Measurements from ENCODE around the gene PCNX4.

PCNX4 gene

GRCh38 chr14:60106339-60106738 is 14.6 kb downstream of the PCNX4 start:
- no peak for DNase-seq

GRCh38 chr14:60107477-60107876 is 15.8 kb downstream of the PCNX4 start:
- no peak for DNase-seq

- no peak for DNase-seq
Observed at GRCh38 chr14:60111732-60112131, 20.0 kb downstream of the PCNX4 start.

GRCh38 chr14:60114881-60115280 is 23.2 kb downstream of the PCNX4 start:
- DNase-seq, result no peak

GRCh38 chr14:60116181-60116580 is 24.5 kb downstream of the PCNX4 start:
- no peak for DNase-seq

- DNase-seq, result no peak
Observed at GRCh38 chr14:60125918-60126317, 34.2 kb downstream of the PCNX4 start.

- DNase-seq, result no peak
Observed at GRCh38 chr14:60133487-60133886, 41.8 kb downstream of the PCNX4 start.

GRCh38 chr14:60134702-60135101 is 43.0 kb downstream of the PCNX4 start:
- DNase-seq, result no peak

GRCh38 chr14:60151715-60152114 is 60.0 kb downstream of the PCNX4 start:
- no peak for DNase-seq

- no peak for DNase-seq
Observed at GRCh38 chr14:60153991-60154390, 62.3 kb downstream of the PCNX4 start.

GRCh38 chr14:60154671-60155070 is 62.9 kb downstream of the PCNX4 start:
- no peak for DNase-seq

- no peak for DNase-seq
Observed at GRCh38 chr14:60160422-60160821, 68.7 kb downstream of the PCNX4 start.

GRCh38 chr14:60161196-60162107 is 69.7 kb downstream of the PCNX4 start:
- DNase-seq, result no peak

GRCh38 chr14:60163693-60164092 is 72.0 kb downstream of the PCNX4 start:
- DNase-seq, result no peak

- DNase-seq, result no peak
Observed at GRCh38 chr14:60164404-60164711, 72.6 kb downstream of the PCNX4 start.

GRCh38 chr14:60164712-60165546 is 73.2 kb downstream of the PCNX4 start, which contains the start of gene DHRS7:
Gene DHRS7 (minus strand): TSS chr14:60165398. CDS start chr14:60165309, 89 bp downstream.
- no peak for DNase-seq

GRCh38 chr14:60165547-60165876 is 73.8 kb downstream of the PCNX4 start:
- DNase-seq, result no peak

GRCh38 chr14:60166142-60166541 is 74.4 kb downstream of the PCNX4 start:
- no peak for DNase-seq

- no peak for DNase-seq
Observed at GRCh38 chr14:60169722-60170121, 78.0 kb downstream of the PCNX4 start.

- DNase-seq, result no peak
Observed at GRCh38 chr14:60170948-60171347, 79.2 kb downstream of the PCNX4 start.

- DNase-seq, result no peak
Observed at GRCh38 chr14:60171690-60172089, 80.0 kb downstream of the PCNX4 start.

GRCh38 chr14:60174352-60175254 is 82.9 kb downstream of the PCNX4 start:
- no peak for DNase-seq

GRCh38 chr14:60175255-60175902 is 83.7 kb downstream of the PCNX4 start:
- no peak for DNase-seq

Measured in NCI-H1417 treated with DMSO at 0.1 percent for 48 hours (cell line).